HCT116 (cell line): Measurements from ENCODE around the gene MYO10. TPM values are rescaled to one million over a fixed set of nuclear protein-coding genes. Genes with fewer than 3 reads are reported as not detected.

Source experiments
- ATAC-seq: fragments of 200-7000 bp; cut with Tn5 transposase; 2 replicates; pipeline ENCODE4 v1.9.1; 2020; ENCODE audit warnings: mild to moderate bottlenecking, moderate library complexity
- BruUV-seq: library from RNA; stranded (reverse); fragments of 400-500 nt; replicated peaks from 2 replicates; lab custom pipeline; 2021; lab: Mats Ljungman, UMichigan
- CTCF ChIA-PET: fragments of 300-600 bp; sonication (Branson Sonifier 250); formaldehyde crosslinking; loops from one replicate; lab custom pipeline; 2021; ENCODE audit warnings: antibody characterized with exemption; lab: Charles Lee
- POLR2A ChIA-PET: fragments of 300-600, 350-600 bp; sonication (Branson Sonifier 250); formaldehyde crosslinking; loops from one replicate; lab custom pipeline; 2021; ENCODE audit warnings: antibody characterized with exemption; lab: Charles Lee
- RAD21 ChIA-PET, 2 experiments: fragments of 300-600 bp; sonication (Branson Sonifier 250); formaldehyde crosslinking; loops; one replicate each; lab custom pipeline; 2023; ENCODE audit warnings: low total read pairs in 2 of 2; ENCODE audit not compliant: uncharacterized antibody in 2 of 2, unreplicated experiment in 2 of 2, low non-redundant PET in 1 of 2; lab: Charles Lee
- DNase-seq: peaks from one replicate; pipeline ENCODE4 v3.0.0-alpha.2; 2010; ENCODE audit warnings: low read depth, low spot score
- H2AFZ ChIP-seq: fragments of 200-600 bp; shearing (Covaris generic), sonication (generic); 2 replicates; pipeline ENCODE4 v1.6.1; 2017; ENCODE audit warnings: low read depth, mixed run types, mixed read lengths, antibody characterized with exemption, low read length; ENCODE audit not compliant: poor library complexity, severe bottlenecking
- H3K27ac ChIP-seq: 2 replicates; pipeline ENCODE4 v1.5.1; 2012; ENCODE audit warnings: low read depth, low read length
- H3K27me3 ChIP-seq: fragments of 200-600 bp; sonication (generic); 2 replicates; pipeline ENCODE4 v1.6.1; 2016; ENCODE audit warnings: mixed run types, low read length, mixed read lengths; ENCODE audit not compliant: insufficient read depth
- H3K36me3 ChIP-seq, 2 experiments: fragments of 200-500 bp in 1 of 2; fragments of 200-600 bp in 1 of 2; sonication (Bioruptor generic) in 1 of 2; sonication (generic) in 1 of 2; 2 replicates each; pipeline versions ENCODE4 v1.5.1 to v1.6.1; 2014 to 2016; ENCODE audit warnings: low read length in 2 of 2, inconsistent platforms in 1 of 2, mixed read lengths in 1 of 2, mixed run types in 1 of 2; ENCODE audit not compliant: insufficient read depth in 2 of 2, control insufficient read depth in 1 of 2
- H3K4me1 ChIP-seq, 2 experiments: fragments of 200-600 bp in 1 of 2; sonication (generic) in 1 of 2; 2 replicates each; pipeline versions ENCODE4 v1.5.1 to v1.6.1; 2012 to 2017; ENCODE audit warnings: low read length in 2 of 2, inconsistent platforms in 1 of 2, mild to moderate bottlenecking in 1 of 2, mixed read lengths in 1 of 2, mixed run types in 1 of 2, moderate library complexity in 1 of 2; ENCODE audit not compliant: insufficient read depth in 2 of 2, control insufficient read depth in 1 of 2
- H3K4me2 ChIP-seq: fragments of 200-600 bp; sonication (generic); 2 replicates; pipeline ENCODE4 v1.6.1; 2017; ENCODE audit warnings: mixed run types, low read length, mixed read lengths
- H3K4me3 ChIP-seq, 2 experiments: fragments of 200-600 bp in 1 of 2; sonication (generic) in 1 of 2; replicated peaks in 1 of 2; 2 replicates each; pipeline ENCODE4 v1.5.1; 2011 to 2016; ENCODE audit warnings: low read length in 2 of 2, control low read depth in 1 of 2, low read depth in 1 of 2, mild to moderate bottlenecking in 1 of 2, mixed read lengths in 1 of 2, mixed run types in 1 of 2
- H3K79me2 ChIP-seq: fragments of 200-600 bp; sonication (generic); 2 replicates; pipeline ENCODE4 v1.6.1; 2017; ENCODE audit warnings: mild to moderate bottlenecking, mixed run types, low read length, moderate library complexity, mixed read lengths; ENCODE audit not compliant: insufficient read depth
- H3K9ac ChIP-seq: fragments of 200-600 bp; sonication (generic); 2 replicates; pipeline ENCODE4 v1.6.1; 2016; ENCODE audit warnings: low read length, mixed read lengths
- H3K9me2 ChIP-seq: fragments of 200-600 bp; sonication (generic), shearing (Covaris generic); 2 replicates; pipeline ENCODE4 v1.6.1; 2017; ENCODE audit warnings: mixed run types, mild to moderate bottlenecking, moderate library complexity; ENCODE audit not compliant: insufficient read depth
- H3K9me3 ChIP-seq, 2 experiments: fragments of 200-500 bp in 1 of 2; fragments of 200-600 bp in 1 of 2; sonication (Bioruptor generic) in 1 of 2; sonication (generic) in 1 of 2; 2 replicates each; pipeline ENCODE4 v1.6.1; 2014 to 2017; ENCODE audit warnings: low read length in 2 of 2, mixed read lengths in 2 of 2, inconsistent platforms in 1 of 2, low read depth in 1 of 2, mild to moderate bottlenecking in 1 of 2, mixed run types in 1 of 2, moderate library complexity in 1 of 2; ENCODE audit not compliant: control insufficient read depth in 1 of 2, insufficient read depth in 1 of 2
- H4K20me1 ChIP-seq: fragments of 200-600 bp; sonication (generic), shearing (Covaris generic); 2 replicates; pipeline ENCODE4 v1.6.1; 2017; ENCODE audit warnings: mixed run types, mild to moderate bottlenecking, moderate library complexity; ENCODE audit not compliant: insufficient read depth
- CTCF ChIP-seq, 3 experiments: fragments of 200-600 bp in 1 of 3; sonication (generic) in 1 of 3; IDR thresholded peaks in 2 of 3; conservative IDR thresholded peaks in 1 of 3; 2 replicates each; pipeline ENCODE4 v1.5.1; 2012 to 2017; ENCODE audit warnings: low read depth in 2 of 3, low read length in 2 of 3, antibody characterized with exemption in 1 of 3, borderline replicate concordance in 1 of 3, control low read depth in 1 of 3, mild to moderate bottlenecking in 1 of 3, mixed read lengths in 1 of 3, mixed run types in 1 of 3, moderate library complexity in 1 of 3; ENCODE audit not compliant: insufficient read depth in 1 of 3
- EGR1 ChIP-seq: IDR thresholded peaks from 2 replicates; pipeline ENCODE4 v1.6.1; 2012; ENCODE audit warnings: low read depth
- EZH2 ChIP-seq: fragments of 200-600 bp; sonication (generic); IDR thresholded peaks from 2 replicates; pipeline ENCODE4 v1.6.1; 2017; ENCODE audit warnings: antibody characterized with exemption, mixed run types
- EZH2phosphoT487 ChIP-seq: fragments of 200-600 bp; IDR thresholded peaks from 2 replicates; pipeline ENCODE4 v1.6.1; 2018; ENCODE audit warnings: antibody characterized with exemption, borderline replicate concordance
- JUND ChIP-seq: IDR thresholded peaks from 2 replicates; pipeline ENCODE4 v1.6.1; 2012
- POLR2A ChIP-seq: IDR thresholded peaks from 2 replicates; pipeline ENCODE4 v1.7.0; 2011; ENCODE audit warnings: borderline replicate concordance; ENCODE audit not compliant: insufficient read depth, insufficient read length; ENCODE audit errors: extremely low read depth
- POLR2AphosphoS5 ChIP-seq: IDR thresholded peaks from 2 replicates; pipeline ENCODE4 v1.6.1; 2011; ENCODE audit warnings: mild to moderate bottlenecking, low read depth, low read length, moderate library complexity
- REST ChIP-seq: IDR thresholded peaks from 2 replicates; pipeline ENCODE4 v1.6.1; 2012; ENCODE audit warnings: low read depth
- SIN3A ChIP-seq: IDR thresholded peaks from 2 replicates; pipeline ENCODE4 v1.6.1; 2012; ENCODE audit warnings: low read depth
- SP1 ChIP-seq: IDR thresholded peaks from 2 replicates; pipeline ENCODE4 v1.6.1; 2012; ENCODE audit warnings: low read depth
- SRF ChIP-seq: IDR thresholded peaks from 2 replicates; pipeline ENCODE4 v1.6.1; 2012; ENCODE audit warnings: low read depth
- TCF7L2 ChIP-seq: IDR thresholded peaks from 2 replicates; pipeline ENCODE4 v1.7.0; 2011; ENCODE audit warnings: borderline replicate concordance, inconsistent platforms; ENCODE audit not compliant: insufficient read depth, insufficient read length; ENCODE audit errors: extremely low read depth
- YY1 ChIP-seq: IDR thresholded peaks from 2 replicates; pipeline ENCODE4 v1.6.1; 2011; ENCODE audit warnings: low read length, low read depth, moderate library complexity, mild to moderate bottlenecking; ENCODE audit not compliant: insufficient replicate concordance; ENCODE audit errors: extremely low read depth
- ZNF274 ChIP-seq: fragments of 200-500 bp; sonication (Bioruptor generic); IDR thresholded peaks from 2 replicates; pipeline ENCODE4 v1.6.1; 2014; ENCODE audit warnings: mild to moderate bottlenecking, low read depth, low read length, inconsistent platforms
- intact Hi-C: fragments of 100-400 bp; cut with micrococcal nuclease; formaldehyde crosslinking; loops from 2 replicates; pipeline ENCODE4 v1.10.0; 2022
- total RNA-seq: library from RNA; stranded (reverse); gene quantifications from one replicate; pipeline ENCODE4 v1.2.1, GENCODE V29; 2021; ENCODE audit not compliant: unreplicated experiment
- TF ChIP-seq, protein P1 (sequence below): IDR thresholded peaks from 2 replicates; pipeline ENCODE4 v1.6.1; 2012

MYO10 gene
- total RNA-seq, 1 experiment from 2014 or later = 34.9 TPM

DNA sequence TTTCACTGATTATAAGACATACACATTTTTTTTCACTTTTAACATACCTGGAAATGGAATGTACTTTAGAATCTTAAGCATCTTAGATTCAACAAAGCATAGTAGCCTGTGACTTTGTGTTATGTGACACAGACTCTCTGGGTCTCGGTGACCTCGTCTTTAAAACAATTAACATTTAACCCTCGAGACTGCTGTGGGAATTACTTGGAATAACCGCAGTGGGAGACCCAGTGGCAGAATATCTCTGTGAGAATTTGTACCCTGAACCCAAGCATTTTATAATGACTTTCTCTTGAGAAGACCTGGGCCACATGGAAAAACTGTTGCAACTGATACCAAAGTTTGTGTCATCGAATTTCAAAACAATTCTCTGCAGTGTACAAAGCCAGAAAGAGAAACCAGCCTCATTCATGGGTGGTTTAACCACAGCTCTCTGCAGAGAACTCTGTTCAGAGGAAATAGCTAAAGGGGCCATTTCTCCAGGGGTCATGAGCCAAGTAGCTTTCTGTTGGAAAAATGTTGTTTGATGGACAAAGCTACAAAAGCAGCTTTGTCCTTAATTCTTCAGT, 309.3 kb downstream of the MYO10 start (continued):
- no peak for TF ChIP-seq CTCF (IDR thresholded peaks at IDR 0.05 in 2 of 3, conservative IDR thresholded peaks at IDR 0.05 in 1 of 3; ENCODE audit: borderline replicate concordance in 1 of 3, insufficient read depth in 1 of 3, low read depth in 2 of 3, low read length in 2 of 3)
- TF ChIP-seq SRF = no peak

- H3K4me3 ChIP-seq = no peak overlapping the region
- TF ChIP-seq POLR2A (no peak), ZNF274 (no peak), EZH2phosphoT487 (no peak), SIN3A (no peak), POLR2AphosphoS5 (no peak), SP1 (no peak), EZH2 (no peak), SRF (no peak), JUND (no peak), REST (no peak), YY1 (no peak), EGR1 (no peak), TCF7L2 (no peak)
- TF ChIP-seq, protein P1, sequence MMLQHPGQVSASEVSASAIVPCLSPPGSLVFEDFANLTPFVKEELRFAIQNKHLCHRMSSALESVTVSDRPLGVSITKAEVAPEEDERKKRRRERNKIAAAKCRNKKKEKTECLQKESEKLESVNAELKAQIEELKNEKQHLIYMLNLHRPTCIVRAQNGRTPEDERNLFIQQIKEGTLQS = no peak
- no peaks in the 10 kb centered on the region for H3K36me3 ChIP-seq
- DNase-seq (no peak), ATAC-seq (no peak)
- H2AFZ ChIP-seq = no peak overlapping the region
- ChIA-PET RAD21 (no interaction called here), POLR2A (no interaction called here), CTCF (no interaction called here)
- H3K4me1 ChIP-seq = no peaks in the 10 kb centered on the region
- BruUV-seq = no TSS peak
- H4K20me1 ChIP-seq = no peaks in the 10 kb centered on the region
- H3K9me3 ChIP-seq = no peaks in the 10 kb centered on the region
- H3K9me2 ChIP-seq = no peaks in the 10 kb centered on the region
- no peak overlapping the region for H3K4me2 ChIP-seq
- no peak overlapping the region for H3K27ac ChIP-seq
- no peak overlapping the region for H3K9ac ChIP-seq
- H3K79me2 ChIP-seq = no peaks in the 10 kb centered on the region
- intact Hi-C loops = no loop called here
- peaks cover 21% of the 10 kb centered on the region; the same call in 1 of the 2 replicates for H3K27me3 ChIP-seq
Observed at GRCh38 chr5:16625096-16625495, 311.0 kb downstream of the MYO10 start.
